GM23338 (cell line): Measurements from ENCODE around the gene FNDC7. TPM values are rescaled to one million over a fixed set of nuclear protein-coding genes. Genes with fewer than 3 reads are reported as not detected.

Source experiments
- ATAC-seq: fragments of 200-7000 bp; cut with Tn5 transposase; 3 replicates; pipeline ENCODE4 v1.9.1; 2020
- DNase-seq: peaks from one replicate; pipeline ENCODE4 v3.0.0-alpha.2; 2015; ENCODE audit warnings: low spot score
- H2AFZ ChIP-seq: fragments of 200-600 bp; sonication (generic); 2 replicates; pipeline ENCODE4 v1.8.0; 2016; ENCODE audit warnings: antibody characterized with exemption, mild to moderate bottlenecking, moderate library complexity
- H3F3A ChIP-seq: fragments of 200-600 bp; sonication (generic); replicated peaks from 2 replicates; pipeline ENCODE4 v1.8.0; 2017; ENCODE audit warnings: antibody characterized with exemption, mixed run types, low read depth
- H3K27ac ChIP-seq: fragments of 200-600 bp; sonication (generic); 2 replicates; pipeline ENCODE4 v1.6.1; 2016; ENCODE audit warnings: low read depth
- H3K27me3 ChIP-seq: fragments of 200-600 bp; sonication (generic); 2 replicates; pipeline ENCODE4 v1.8.0; 2016; ENCODE audit warnings: mild to moderate bottlenecking, mixed run types, moderate library complexity; ENCODE audit not compliant: insufficient read depth
- H3K36me3 ChIP-seq: fragments of 200-600 bp; sonication (generic); 2 replicates; pipeline ENCODE4 v1.8.0; 2016; ENCODE audit warnings: mild to moderate bottlenecking; ENCODE audit not compliant: insufficient read depth
- H3K4me1 ChIP-seq: fragments of 200-600 bp; sonication (generic); 2 replicates; pipeline ENCODE4 v1.8.0; 2016; ENCODE audit warnings: mild to moderate bottlenecking, moderate library complexity; ENCODE audit not compliant: insufficient read depth
- H3K4me2 ChIP-seq: fragments of 200-600 bp; sonication (generic); 2 replicates; pipeline ENCODE4 v1.7.1; 2017; ENCODE audit warnings: mixed run types
- H3K4me3 ChIP-seq: fragments of 200-600 bp; sonication (generic); 2 replicates; pipeline ENCODE4 v1.6.1; 2016; ENCODE audit warnings: mixed run types
- H3K79me2 ChIP-seq: fragments of 200-600 bp; sonication (generic); replicated peaks from 2 replicates; pipeline ENCODE4 v1.8.0; 2017; ENCODE audit warnings: mild to moderate bottlenecking; ENCODE audit not compliant: insufficient read depth
- H3K9me2 ChIP-seq: fragments of 200-600 bp; sonication (generic); 2 replicates; pipeline ENCODE4 v1.8.0; 2017; ENCODE audit not compliant: insufficient read depth
- H4K20me1 ChIP-seq: fragments of 200-600 bp; sonication (generic); replicated peaks from 2 replicates; pipeline ENCODE4 v1.8.0; 2017; ENCODE audit warnings: mild to moderate bottlenecking; ENCODE audit not compliant: insufficient read depth
- H3K27ac Mint-ChIP-seq: 2 replicates; pipeline ENCODE4 v1.8.0; 2020; ENCODE audit warnings: inconsistent platforms, mild to moderate bottlenecking, moderate library complexity, mixed read lengths
- H3K27me3 Mint-ChIP-seq: 3 replicates; pipeline ENCODE4 v1.8.0; 2022; ENCODE audit warnings: low read depth, mild to moderate bottlenecking, moderate library complexity, mixed read lengths, inconsistent platforms; ENCODE audit not compliant: insufficient read depth, poor library complexity
- H3K36me3 Mint-ChIP-seq: 3 replicates; pipeline ENCODE4 v1.8.0; 2021; ENCODE audit warnings: low read depth, mild to moderate bottlenecking, inconsistent platforms, moderate library complexity, mixed read lengths
- H3K4me1 Mint-ChIP-seq: 3 replicates; pipeline ENCODE4 v1.8.0; 2020; ENCODE audit warnings: mild to moderate bottlenecking, inconsistent platforms, mixed read lengths
- H3K4me3 Mint-ChIP-seq: 3 replicates; pipeline ENCODE4 v1.8.0; 2021; ENCODE audit warnings: moderate library complexity, mild to moderate bottlenecking, inconsistent platforms, mixed read lengths
- H3K9me3 Mint-ChIP-seq: 3 replicates; pipeline ENCODE4 v1.8.0; 2020; ENCODE audit warnings: moderate library complexity, mild to moderate bottlenecking, inconsistent platforms, mixed read lengths
- CREB1 ChIP-seq: fragments of 250-450 bp; sonication (Bioruptor Pico); IDR thresholded peaks from 2 replicates; pipeline ENCODE4 v1.5.0; 2020; ENCODE audit warnings: low read depth, mild to moderate bottlenecking, moderate library complexity
- EZH2 ChIP-seq: fragments of 200-600 bp; sonication (generic); IDR thresholded peaks from one replicate; pipeline ENCODE4 v1.8.0; 2017; ENCODE audit warnings: antibody characterized with exemption, mild to moderate bottlenecking, low read depth; ENCODE audit not compliant: unreplicated experiment
- EZH2phosphoT487 ChIP-seq: fragments of 200-600 bp; sonication (generic); IDR thresholded peaks from one replicate; pipeline ENCODE4 v1.8.1; 2018; ENCODE audit warnings: antibody characterized with exemption; ENCODE audit not compliant: unreplicated experiment
- JUNB ChIP-seq: IDR thresholded peaks from one replicate; pipeline ENCODE4 v1.6.1; 2016; ENCODE audit warnings: antibody characterized with exemption; ENCODE audit not compliant: unreplicated experiment
- POLR2AphosphoS5 ChIP-seq: IDR thresholded peaks from 2 replicates; pipeline ENCODE4 v1.6.1; 2016; ENCODE audit warnings: antibody characterized with exemption, low read depth
- STAT1 ChIP-seq: IDR thresholded peaks from one replicate; pipeline ENCODE4 v1.6.1; 2016; ENCODE audit warnings: antibody characterized with exemption; ENCODE audit not compliant: unreplicated experiment
- ZNF331 ChIP-seq: fragments of 250-450 bp; sonication (Bioruptor Pico); IDR thresholded peaks from 2 replicates; pipeline ENCODE4 v1.5.0; 2020; ENCODE audit warnings: low read depth, mild to moderate bottlenecking, moderate library complexity
- polyA plus RNA-seq: library from polyadenylated mRNA; unstranded; fragments of >200 nt; fragmentation: Nextera tagmentation; extraction: Ambion mirVana; gene quantifications from 2 replicates; pipeline ENCODE4 v1.2.1, GENCODE V29; 2016
- total RNA-seq: library from RNA; depleted of rRNA; stranded (reverse); fragments of >200 nt; shearing (Covaris generic); gene quantifications from 2 replicates; pipeline ENCODE4 v1.2.3, GENCODE V29; 2014
- TF ChIP-seq, protein P1 (sequence below): IDR thresholded peaks from 2 replicates; pipeline ENCODE4 v1.6.1; 2016; ENCODE audit warnings: antibody characterized with exemption
- TF ChIP-seq, protein P2 (sequence below): fragments of 250-450 bp; sonication (Bioruptor Pico); IDR thresholded peaks from 2 replicates; pipeline ENCODE4 v1.5.0; 2020; ENCODE audit warnings: mild to moderate bottlenecking, moderate library complexity
- TF ChIP-seq, protein P3 (sequence below), 2 experiments: fragments of 200-600 bp in 1 of 2; sonication (generic) in 1 of 2; conservative IDR thresholded peaks; 2 replicates each; pipeline versions ENCODE4 v1.5.1 to v1.6.1; 2016 to 2017; ENCODE audit warnings: antibody characterized with exemption in 2 of 2, low read depth in 2 of 2, mild to moderate bottlenecking in 2 of 2, moderate library complexity in 1 of 2
- TF ChIP-seq, protein P4 (sequence below): IDR thresholded peaks from one replicate; pipeline ENCODE4 v1.6.1; 2018; ENCODE audit warnings: antibody characterized with exemption; ENCODE audit not compliant: unreplicated experiment

FNDC7 gene
- total and polyA plus RNA-seq, 2 experiments from 2014 or later, result 0.06 to 0.28 TPM

GRCh38 chr1:108767115-108767514 lies 54.4 kb downstream of the FNDC7 start (continued):
- TF ChIP-seq, protein P1, sequence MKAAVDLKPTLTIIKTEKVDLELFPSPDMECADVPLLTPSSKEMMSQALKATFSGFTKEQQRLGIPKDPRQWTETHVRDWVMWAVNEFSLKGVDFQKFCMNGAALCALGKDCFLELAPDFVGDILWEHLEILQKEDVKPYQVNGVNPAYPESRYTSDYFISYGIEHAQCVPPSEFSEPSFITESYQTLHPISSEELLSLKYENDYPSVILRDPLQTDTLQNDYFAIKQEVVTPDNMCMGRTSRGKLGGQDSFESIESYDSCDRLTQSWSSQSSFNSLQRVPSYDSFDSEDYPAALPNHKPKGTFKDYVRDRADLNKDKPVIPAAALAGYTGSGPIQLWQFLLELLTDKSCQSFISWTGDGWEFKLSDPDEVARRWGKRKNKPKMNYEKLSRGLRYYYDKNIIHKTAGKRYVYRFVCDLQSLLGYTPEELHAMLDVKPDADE, result no peak
- TF ChIP-seq EZH2phosphoT487 (no peak), STAT1 (no peak)

DNA sequence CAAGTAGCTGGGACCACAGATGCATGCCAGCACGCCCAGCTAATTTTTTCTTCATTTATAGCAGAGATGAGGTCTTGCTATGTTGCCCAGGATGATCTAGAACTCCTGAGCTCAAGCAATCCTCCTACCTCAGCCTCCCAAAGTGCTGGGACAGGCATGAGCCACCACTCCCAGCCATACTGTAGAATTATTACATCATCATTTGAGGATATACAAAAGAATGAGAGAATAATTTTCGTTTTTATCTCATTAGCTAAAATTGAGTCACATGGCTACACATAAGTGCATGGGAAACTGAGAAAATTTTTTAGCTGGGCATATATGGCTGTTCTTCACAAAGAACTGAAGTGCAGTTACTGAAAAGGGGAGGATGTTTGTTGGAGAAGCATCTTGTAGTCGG lies 55.0 kb downstream of the FNDC7 start:
- Histone ChIP-seq H2AFZ (no peak overlapping the region), H3K79me2 (no peaks in the 10 kb centered on the region), H3K4me2 (no peak overlapping the region), H3K4me1 (no peaks in the 10 kb centered on the region), H3K27ac (no peak overlapping the region), H3F3A (no peaks in the 10 kb centered on the region), H3K36me3 (no peaks in the 10 kb centered on the region), H3K27me3 (no peaks in the 10 kb centered on the region), H3K4me3 (no peak overlapping the region), H4K20me1 (peaks cover 6% of the 10 kb centered on the region; the same call in 1 of the 2 replicates), H3K9me2 (no peaks in the 10 kb centered on the region)
- Mint-ChIP-seq H3K36me3 (peaks cover 6% of the 10 kb centered on the region; the same call in 1 of the 3 replicates), H3K27me3 (no peaks in the 10 kb centered on the region), H3K4me1 (no peaks in the 10 kb centered on the region), H3K27ac (no peak overlapping the region), H3K4me3 (no peak overlapping the region), H3K9me3 (no peaks in the 10 kb centered on the region)
- no peak for ATAC-seq
- no peak for DNase-seq
- TF ChIP-seq STAT1 (no peak), CREB1 (CRISPR knock-in tag) (no peak), ZNF331 (CRISPR knock-in tag) (no peak), JUNB (no peak), EZH2 (no peak), POLR2AphosphoS5 (no peak), EZH2phosphoT487 (no peak)
- TF ChIP-seq, protein P2, sequence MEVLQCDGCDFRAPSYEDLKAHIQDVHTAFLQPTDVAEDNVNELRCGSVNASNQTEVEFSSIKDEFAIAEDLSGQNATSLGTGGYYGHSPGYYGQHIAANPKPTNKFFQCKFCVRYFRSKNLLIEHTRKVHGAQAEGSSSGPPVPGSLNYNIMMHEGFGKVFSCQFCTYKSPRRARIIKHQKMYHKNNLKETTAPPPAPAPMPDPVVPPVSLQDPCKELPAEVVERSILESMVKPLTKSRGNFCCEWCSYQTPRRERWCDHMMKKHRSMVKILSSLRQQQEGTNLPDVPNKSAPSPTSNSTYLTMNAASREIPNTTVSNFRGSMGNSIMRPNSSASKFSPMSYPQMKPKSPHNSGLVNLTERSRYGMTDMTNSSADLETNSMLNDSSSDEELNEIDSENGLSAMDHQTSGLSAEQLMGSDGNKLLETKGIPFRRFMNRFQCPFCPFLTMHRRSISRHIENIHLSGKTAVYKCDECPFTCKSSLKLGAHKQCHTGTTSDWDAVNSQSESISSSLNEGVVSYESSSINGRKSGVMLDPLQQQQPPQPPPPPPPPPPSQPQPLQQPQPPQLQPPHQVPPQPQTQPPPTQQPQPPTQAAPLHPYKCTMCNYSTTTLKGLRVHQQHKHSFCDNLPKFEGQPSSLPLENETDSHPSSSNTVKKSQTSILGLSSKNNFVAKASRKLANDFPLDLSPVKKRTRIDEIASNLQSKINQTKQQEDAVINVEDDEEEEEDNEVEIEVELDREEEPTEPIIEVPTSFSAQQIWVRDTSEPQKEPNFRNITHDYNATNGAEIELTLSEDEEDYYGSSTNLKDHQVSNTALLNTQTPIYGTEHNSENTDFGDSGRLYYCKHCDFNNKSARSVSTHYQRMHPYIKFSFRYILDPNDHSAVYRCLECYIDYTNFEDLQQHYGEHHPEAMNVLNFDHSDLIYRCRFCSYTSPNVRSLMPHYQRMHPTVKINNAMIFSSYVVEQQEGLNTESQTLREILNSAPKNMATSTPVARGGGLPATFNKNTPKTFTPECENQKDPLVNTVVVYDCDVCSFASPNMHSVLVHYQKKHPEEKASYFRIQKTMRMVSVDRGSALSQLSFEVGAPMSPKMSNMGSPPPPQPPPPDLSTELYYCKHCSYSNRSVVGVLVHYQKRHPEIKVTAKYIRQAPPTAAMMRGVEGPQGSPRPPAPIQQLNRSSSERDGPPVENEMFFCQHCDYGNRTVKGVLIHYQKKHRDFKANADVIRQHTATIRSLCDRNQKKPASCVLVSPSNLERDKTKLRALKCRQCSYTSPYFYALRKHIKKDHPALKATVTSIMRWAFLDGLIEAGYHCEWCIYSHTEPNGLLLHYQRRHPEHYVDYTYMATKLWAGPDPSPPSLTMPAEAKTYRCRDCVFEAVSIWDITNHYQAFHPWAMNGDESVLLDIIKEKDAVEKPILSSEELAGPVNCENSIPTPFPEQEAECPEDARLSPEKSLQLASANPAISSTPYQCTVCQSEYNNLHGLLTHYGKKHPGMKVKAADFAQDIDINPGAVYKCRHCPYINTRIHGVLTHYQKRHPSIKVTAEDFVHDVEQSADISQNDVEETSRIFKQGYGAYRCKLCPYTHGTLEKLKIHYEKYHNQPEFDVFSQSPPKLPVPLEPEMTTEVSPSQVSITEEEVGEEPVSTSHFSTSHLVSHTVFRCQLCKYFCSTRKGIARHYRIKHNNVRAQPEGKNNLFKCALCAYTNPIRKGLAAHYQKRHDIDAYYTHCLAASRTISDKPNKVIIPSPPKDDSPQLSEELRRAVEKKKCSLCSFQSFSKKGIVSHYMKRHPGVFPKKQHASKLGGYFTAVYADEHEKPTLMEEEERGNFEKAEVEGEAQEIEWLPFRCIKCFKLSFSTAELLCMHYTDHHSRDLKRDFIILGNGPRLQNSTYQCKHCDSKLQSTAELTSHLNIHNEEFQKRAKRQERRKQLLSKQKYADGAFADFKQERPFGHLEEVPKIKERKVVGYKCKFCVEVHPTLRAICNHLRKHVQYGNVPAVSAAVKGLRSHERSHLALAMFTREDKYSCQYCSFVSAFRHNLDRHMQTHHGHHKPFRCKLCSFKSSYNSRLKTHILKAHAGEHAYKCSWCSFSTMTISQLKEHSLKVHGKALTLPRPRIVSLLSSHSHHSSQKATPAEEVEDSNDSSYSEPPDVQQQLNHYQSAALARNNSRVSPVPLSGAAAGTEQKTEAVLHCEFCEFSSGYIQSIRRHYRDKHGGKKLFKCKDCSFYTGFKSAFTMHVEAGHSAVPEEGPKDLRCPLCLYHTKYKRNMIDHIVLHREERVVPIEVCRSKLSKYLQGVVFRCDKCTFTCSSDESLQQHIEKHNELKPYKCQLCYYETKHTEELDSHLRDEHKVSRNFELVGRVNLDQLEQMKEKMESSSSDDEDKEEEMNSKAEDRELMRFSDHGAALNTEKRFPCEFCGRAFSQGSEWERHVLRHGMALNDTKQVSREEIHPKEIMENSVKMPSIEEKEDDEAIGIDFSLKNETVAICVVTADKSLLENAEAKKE, result no peak
- TF ChIP-seq, protein P1, result no peak
- TF ChIP-seq, protein P3, sequence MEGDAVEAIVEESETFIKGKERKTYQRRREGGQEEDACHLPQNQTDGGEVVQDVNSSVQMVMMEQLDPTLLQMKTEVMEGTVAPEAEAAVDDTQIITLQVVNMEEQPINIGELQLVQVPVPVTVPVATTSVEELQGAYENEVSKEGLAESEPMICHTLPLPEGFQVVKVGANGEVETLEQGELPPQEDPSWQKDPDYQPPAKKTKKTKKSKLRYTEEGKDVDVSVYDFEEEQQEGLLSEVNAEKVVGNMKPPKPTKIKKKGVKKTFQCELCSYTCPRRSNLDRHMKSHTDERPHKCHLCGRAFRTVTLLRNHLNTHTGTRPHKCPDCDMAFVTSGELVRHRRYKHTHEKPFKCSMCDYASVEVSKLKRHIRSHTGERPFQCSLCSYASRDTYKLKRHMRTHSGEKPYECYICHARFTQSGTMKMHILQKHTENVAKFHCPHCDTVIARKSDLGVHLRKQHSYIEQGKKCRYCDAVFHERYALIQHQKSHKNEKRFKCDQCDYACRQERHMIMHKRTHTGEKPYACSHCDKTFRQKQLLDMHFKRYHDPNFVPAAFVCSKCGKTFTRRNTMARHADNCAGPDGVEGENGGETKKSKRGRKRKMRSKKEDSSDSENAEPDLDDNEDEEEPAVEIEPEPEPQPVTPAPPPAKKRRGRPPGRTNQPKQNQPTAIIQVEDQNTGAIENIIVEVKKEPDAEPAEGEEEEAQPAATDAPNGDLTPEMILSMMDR (conservative IDR thresholded peaks at IDR 0.05; ENCODE audit: low read depth in 2 of 2), result no peak
- TF ChIP-seq, protein P4, sequence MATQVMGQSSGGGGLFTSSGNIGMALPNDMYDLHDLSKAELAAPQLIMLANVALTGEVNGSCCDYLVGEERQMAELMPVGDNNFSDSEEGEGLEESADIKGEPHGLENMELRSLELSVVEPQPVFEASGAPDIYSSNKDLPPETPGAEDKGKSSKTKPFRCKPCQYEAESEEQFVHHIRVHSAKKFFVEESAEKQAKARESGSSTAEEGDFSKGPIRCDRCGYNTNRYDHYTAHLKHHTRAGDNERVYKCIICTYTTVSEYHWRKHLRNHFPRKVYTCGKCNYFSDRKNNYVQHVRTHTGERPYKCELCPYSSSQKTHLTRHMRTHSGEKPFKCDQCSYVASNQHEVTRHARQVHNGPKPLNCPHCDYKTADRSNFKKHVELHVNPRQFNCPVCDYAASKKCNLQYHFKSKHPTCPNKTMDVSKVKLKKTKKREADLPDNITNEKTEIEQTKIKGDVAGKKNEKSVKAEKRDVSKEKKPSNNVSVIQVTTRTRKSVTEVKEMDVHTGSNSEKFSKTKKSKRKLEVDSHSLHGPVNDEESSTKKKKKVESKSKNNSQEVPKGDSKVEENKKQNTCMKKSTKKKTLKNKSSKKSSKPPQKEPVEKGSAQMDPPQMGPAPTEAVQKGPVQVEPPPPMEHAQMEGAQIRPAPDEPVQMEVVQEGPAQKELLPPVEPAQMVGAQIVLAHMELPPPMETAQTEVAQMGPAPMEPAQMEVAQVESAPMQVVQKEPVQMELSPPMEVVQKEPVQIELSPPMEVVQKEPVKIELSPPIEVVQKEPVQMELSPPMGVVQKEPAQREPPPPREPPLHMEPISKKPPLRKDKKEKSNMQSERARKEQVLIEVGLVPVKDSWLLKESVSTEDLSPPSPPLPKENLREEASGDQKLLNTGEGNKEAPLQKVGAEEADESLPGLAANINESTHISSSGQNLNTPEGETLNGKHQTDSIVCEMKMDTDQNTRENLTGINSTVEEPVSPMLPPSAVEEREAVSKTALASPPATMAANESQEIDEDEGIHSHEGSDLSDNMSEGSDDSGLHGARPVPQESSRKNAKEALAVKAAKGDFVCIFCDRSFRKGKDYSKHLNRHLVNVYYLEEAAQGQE, result no peak
